D721Med (cell line): ENCODE data around the gene ACVR1C.

ENCODE experiments used
- DNase-seq: peaks from one replicate; pipeline ENCODE4 v3.0.0; 2011; ENCODE audit warnings: low spot score; ENCODE audit not compliant: insufficient read length
- FAIRE-seq: peaks from 2 replicates; lab custom pipeline; 2011; peaks lifted over from hg19 to GRCh38; lab: Jason Lieb, UNC
- CTCF ChIP-seq: IDR thresholded peaks from 2 replicates; pipeline ENCODE4 v1.5.1; 2012; ENCODE audit warnings: mild to moderate bottlenecking, control low read depth; ENCODE audit not compliant: insufficient read depth; ENCODE audit errors: missing control alignments

The ACVR1C gene

GRCh38 chr2:157644776-157645175, 16.1 kb upstream of the ACVR1C start:
- DNase-seq (no peak), FAIRE-seq (no peak)
- TF ChIP-seq CTCF: no peak

GRCh38 chr2:157631861-157632260, 3.2 kb upstream of the ACVR1C start:
- peak; percentile 41 for FAIRE-seq
- no peak for DNase-seq
- no peak for TF ChIP-seq CTCF

GRCh38 chr2:157627594-157628476, 829 bp downstream of the ACVR1C start:
- FAIRE-seq: no peak
- TF ChIP-seq CTCF: no peak
- DNase-seq: no peak

GRCh38 chr2:157625296-157625695, 3.4 kb downstream of the ACVR1C start:
- TF ChIP-seq CTCF: no peak
- no peak for FAIRE-seq
- no peak for DNase-seq

GRCh38 chr2:157620956-157621355, 7.7 kb downstream of the ACVR1C start:
- FAIRE-seq (no peak), DNase-seq (no peak)
- no peak for TF ChIP-seq CTCF

GRCh38 chr2:157611726-157612125, 16.9 kb downstream of the ACVR1C start:
- TF ChIP-seq CTCF: no peak
- FAIRE-seq (no peak), DNase-seq (no peak)

GRCh38 chr2:157611110-157611509, 17.6 kb downstream of the ACVR1C start:
- TF ChIP-seq CTCF: no peak
- FAIRE-seq: no peak
- no peak for DNase-seq
